GM12892 (cell line): ENCODE measurements around the gene LBX2.

ENCODE experiments used
- POLR2A ChIP-seq: IDR thresholded peaks from 2 replicates; pipeline ENCODE4 v1.6.1; 2011; ENCODE audit warnings: low read depth, low read length, control low read depth
- POLR2AphosphoS5 ChIP-seq: IDR thresholded peaks from 2 replicates; pipeline ENCODE4 v1.6.1; 2011; ENCODE audit warnings: low read depth, low read length, control low read depth
- TAF1 ChIP-seq: IDR thresholded peaks from 2 replicates; pipeline ENCODE4 v1.6.1; 2011; ENCODE audit warnings: low read depth, mild to moderate bottlenecking, control low read depth, low read length, borderline replicate concordance

DNA sequence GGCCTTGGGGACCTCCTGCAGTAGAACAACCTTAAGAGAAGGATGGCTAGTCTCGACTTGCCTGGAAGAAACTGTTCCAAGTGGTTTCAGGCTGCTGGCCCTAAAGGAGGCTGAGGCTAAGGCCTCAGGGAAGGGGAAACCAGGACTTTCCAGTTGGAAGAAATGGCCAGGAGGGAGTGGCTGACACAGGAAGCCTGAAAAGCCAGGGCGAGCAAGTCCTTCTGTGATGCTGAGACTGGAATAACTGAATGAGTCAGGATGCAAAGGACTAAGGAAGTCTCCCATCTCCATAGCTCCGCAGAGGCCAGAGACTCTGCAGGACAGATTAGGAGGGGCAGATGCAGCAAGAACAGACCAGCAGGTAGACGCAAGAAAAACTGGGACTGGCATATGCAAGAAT lies 37.7 kb upstream of the LBX2 start:
- TF ChIP-seq POLR2AphosphoS5, result no peak
- no peak; the same call in 1 of the 2 replicates for TF ChIP-seq POLR2A
- TF ChIP-seq TAF1, result no peak
